Measurements from ENCODE around the gene SLC22A1. TPM values are rescaled to one million over a fixed set of nuclear protein-coding genes. Genes with fewer than 3 reads are reported as not detected.
A peak's percentile ranks its signal among the peaks of the same experiment; 100 is the strongest.
"Not testable (repeated sequence)": the region's sequence is repeated elsewhere in the genome, so short reads cannot be mapped to it uniquely, and the experiment has no call there.

Gene SLC22A1
- total RNA-seq, 1 donor from 2014 or later = 2.6 TPM

DNA sequence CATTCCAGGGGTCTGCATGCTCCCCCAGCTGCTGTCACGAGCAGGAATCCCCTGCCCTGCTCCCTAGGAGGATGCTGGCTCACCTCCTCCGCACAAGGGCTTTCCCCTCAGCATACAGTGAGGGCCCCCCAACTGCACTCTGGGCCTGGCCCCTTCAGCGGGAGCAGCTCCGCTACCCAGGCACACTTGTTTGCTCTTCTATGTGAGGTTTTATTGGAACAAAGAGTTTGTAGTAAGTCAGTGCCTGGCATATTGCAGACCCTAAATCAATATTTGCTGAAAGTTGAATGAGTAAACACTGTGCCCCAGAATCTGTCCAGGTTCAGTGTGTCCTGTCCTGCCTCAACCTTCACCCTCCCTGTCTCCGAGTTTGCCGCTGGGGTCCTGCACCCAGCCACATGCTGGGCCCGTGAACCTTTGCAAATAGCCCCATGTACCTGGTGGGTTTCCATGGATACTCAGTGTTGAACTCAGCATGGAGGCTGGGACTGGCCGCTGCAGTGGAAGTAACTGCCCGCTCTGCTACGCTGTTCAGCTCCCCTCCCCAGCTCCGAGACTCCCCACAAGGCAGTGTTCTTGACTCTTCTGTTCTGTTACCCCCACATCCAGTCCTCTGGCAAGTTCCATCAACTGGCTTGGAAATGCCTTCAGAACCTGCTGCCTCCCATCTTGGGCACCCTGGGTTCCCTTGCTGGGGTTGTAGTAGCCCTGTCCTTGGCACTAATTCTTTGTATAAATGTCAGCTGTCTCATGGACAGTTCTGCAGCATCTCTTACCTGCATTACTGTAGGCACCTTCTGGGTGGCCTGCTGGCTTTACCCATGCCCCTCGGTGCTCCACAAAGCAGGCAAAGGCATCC is 15.7 kb downstream of the SLC22A1 start:
- Histone ChIP-seq H3K4me3 (no peak overlapping the region), H3K27me3 (ENCODE audit: low read depth) (no peaks in the 10 kb centered on the region), H3K4me1 (no peaks in the 10 kb centered on the region), H3K36me3 (no peaks in the 10 kb centered on the region), H3K9me3 (no peaks in the 10 kb centered on the region), H3K27ac (no peak overlapping the region)
- no peak for DNase-seq
- no peak for ATAC-seq
- intact Hi-C loops (cut with DNase I) = no loop called here
- TF ChIP-seq, protein P1, sequence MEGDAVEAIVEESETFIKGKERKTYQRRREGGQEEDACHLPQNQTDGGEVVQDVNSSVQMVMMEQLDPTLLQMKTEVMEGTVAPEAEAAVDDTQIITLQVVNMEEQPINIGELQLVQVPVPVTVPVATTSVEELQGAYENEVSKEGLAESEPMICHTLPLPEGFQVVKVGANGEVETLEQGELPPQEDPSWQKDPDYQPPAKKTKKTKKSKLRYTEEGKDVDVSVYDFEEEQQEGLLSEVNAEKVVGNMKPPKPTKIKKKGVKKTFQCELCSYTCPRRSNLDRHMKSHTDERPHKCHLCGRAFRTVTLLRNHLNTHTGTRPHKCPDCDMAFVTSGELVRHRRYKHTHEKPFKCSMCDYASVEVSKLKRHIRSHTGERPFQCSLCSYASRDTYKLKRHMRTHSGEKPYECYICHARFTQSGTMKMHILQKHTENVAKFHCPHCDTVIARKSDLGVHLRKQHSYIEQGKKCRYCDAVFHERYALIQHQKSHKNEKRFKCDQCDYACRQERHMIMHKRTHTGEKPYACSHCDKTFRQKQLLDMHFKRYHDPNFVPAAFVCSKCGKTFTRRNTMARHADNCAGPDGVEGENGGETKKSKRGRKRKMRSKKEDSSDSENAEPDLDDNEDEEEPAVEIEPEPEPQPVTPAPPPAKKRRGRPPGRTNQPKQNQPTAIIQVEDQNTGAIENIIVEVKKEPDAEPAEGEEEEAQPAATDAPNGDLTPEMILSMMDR (IDR thresholded peaks at IDR 0.05) = no peak

DNA sequence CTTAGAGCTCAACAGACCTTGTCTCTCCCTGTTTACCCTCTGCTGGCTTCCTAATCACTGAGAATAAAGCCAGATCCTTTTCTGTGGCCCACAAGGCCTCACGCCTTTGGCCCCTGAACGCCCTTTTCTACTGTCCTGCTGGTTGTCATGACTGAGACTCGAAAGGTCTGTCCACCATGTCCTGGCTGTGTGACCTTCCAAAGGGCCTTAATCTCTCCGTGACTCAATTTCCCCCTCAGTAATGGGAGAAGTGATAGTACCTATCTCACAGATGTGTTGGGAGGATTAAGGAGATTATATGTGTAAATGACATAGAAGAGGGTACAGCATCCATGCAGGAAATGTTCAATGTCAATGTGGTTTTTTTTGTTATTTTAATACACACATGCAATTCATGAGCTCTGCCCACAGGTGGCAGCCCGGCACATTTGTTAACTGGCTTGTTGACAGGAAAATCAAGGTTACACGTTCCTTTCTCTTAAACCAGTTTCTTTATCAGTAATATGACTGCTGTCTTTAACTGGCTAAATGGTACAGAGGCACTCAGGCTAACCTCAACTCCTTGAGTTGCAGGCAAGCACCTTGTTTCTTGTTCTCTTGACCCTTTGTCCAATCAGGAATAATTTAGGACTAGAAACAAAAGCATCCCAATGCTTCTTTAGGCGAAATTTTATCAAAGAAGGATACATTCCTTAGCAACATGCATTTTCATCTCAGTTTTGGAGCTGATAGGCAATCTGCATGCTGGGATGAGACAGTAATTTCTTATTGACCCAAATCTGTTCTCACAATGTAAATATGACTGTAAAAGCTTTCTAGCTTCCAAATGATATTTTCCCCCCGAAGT is 16.6 kb downstream of the SLC22A1 start:
- Histone ChIP-seq H3K4me1 (no peaks in the 10 kb centered on the region), H3K9me3 (no peaks in the 10 kb centered on the region), H3K36me3 (no peaks in the 10 kb centered on the region), H3K4me3 (no peak overlapping the region), H3K27ac (no peak overlapping the region), H3K27me3 (ENCODE audit: low read depth) (no peaks in the 10 kb centered on the region)
- ATAC-seq = peak; percentile 47 to 64
- intact Hi-C loops (cut with DNase I) = no loop called here
- TF ChIP-seq, protein P1 (IDR thresholded peaks at IDR 0.05) = peak; percentile 61
- DNase-seq = no peak

DNA sequence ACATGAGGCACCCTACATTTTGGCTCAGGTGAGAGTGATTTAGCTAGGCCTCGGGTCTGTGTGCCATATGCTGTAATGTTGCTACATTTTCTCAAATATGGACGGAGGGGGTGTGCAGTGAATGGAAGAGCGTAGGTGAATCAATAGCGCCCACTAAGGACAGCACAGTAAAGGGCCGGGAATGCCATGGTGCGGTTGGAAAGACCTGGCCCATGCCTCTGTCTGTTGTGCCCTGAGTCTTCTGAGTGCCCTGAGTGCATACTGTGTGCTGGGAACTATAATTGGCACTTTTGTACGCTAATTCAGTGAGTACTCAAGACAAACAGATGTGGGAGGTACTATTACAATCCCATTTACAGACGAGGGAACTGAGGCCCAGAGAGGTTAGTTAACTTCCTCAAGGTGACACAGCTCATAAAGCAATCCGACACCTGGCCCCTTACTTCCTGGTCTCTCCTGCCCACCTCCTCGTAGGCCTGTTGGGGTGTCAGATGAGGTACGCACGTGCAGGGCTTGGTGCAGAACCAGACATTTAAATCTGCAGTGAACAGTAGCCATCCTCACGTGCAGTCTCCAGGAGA is 17.3 kb downstream of the SLC22A1 start:
- no peak overlapping the region for H3K4me3 ChIP-seq
- no peaks in the 10 kb centered on the region for H3K27me3 ChIP-seq (ENCODE audit: low read depth)
- DNase-seq = no peak
- no peak for ATAC-seq
- TF ChIP-seq, protein P1 (IDR thresholded peaks at IDR 0.05) = no peak
- H3K27ac ChIP-seq = no peak overlapping the region
- H3K36me3 ChIP-seq = no peaks in the 10 kb centered on the region
- intact Hi-C loops (cut with DNase I) = no loop called here
- H3K9me3 ChIP-seq = no peaks in the 10 kb centered on the region
- H3K4me1 ChIP-seq = no peaks in the 10 kb centered on the region

DNA sequence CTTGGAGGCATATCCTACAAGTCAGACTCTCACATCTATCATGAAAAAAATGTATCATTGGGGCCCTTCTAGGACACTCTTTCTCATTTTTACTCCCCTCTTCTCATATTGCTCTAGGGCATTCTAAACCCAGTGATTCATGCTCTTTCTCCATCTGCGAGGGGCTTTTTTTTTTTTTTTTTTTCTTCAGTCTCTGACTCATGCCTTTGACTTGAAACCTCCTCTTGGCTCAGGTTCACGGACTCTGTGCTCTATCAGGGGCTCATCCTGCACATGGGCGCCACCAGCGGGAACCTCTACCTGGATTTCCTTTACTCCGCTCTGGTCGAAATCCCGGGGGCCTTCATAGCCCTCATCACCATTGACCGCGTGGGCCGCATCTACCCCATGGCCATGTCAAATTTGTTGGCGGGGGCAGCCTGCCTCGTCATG is 17.8 kb downstream of the SLC22A1 start:
- no peak for DNase-seq
- intact Hi-C loops (cut with DNase I) = no loop called here
- Histone ChIP-seq H3K36me3 (no peaks in the 10 kb centered on the region), H3K9me3 (no peaks in the 10 kb centered on the region), H3K27me3 (ENCODE audit: low read depth) (no peaks in the 10 kb centered on the region), H3K27ac (no peak overlapping the region), H3K4me1 (no peaks in the 10 kb centered on the region), H3K4me3 (no peak overlapping the region)
- ATAC-seq = no peak
- TF ChIP-seq, protein P1 (IDR thresholded peaks at IDR 0.05) = no peak

DNA sequence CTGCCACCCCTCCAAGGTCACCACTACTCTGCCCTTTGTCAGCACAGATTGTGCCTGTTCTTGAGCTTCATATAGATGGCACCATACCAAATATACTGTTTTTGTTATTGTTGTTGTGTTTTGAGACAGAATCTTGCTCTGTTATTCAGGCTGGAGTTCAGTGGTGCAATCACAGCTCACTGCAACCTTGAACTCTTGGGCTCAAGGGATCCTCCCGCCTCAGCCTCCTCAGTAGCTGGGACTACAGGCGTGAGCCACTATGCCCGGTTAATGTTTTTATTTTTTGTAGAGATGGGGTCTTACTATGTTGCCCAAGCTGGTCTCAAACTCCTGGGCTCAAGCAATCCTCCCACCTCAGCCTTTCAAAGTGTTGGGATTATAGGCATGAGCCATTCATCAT is 18.9 kb downstream of the SLC22A1 start:
- H3K27ac ChIP-seq; H3K9me3 ChIP-seq; ATAC-seq; DNase-seq; H3K27me3 ChIP-seq (ENCODE audit: low read depth); H3K4me3 ChIP-seq; intact Hi-C loops (cut with DNase I); H3K36me3 ChIP-seq; H3K4me1 ChIP-seq: not testable (repeated sequence)

Measured in lower lobe of right lung (tissue), 2 donors.